Kidney (tissue), 14 donors: ENCODE data around the gene SLC22A17. TPM values are rescaled to one million over a fixed set of nuclear protein-coding genes. Genes with fewer than 3 reads are reported as not detected.

Experiments
- DNase-seq, 5 donors: peaks; one replicate each; pipeline ENCODE4 v3.0.0-alpha.2; 2013 to 2020
- FAIRE-seq: peaks from 2 replicates; lab custom pipeline; 2012; peaks lifted over from hg19 to GRCh38; lab: Jason Lieb, UNC
- H3K27ac ChIP-seq, 2 donors: one replicate each; pipeline ENCODE4 v1.7.0; 2013; ENCODE audit warnings: low read depth in 2 of 2, low read length in 2 of 2, inconsistent platforms in 1 of 2
- H3K27me3 ChIP-seq: one replicate; pipeline ENCODE4 v1.7.1; 2013; ENCODE audit warnings: low read length, inconsistent platforms; ENCODE audit not compliant: control insufficient read depth, insufficient read depth
- H3K36me3 ChIP-seq, 3 donors: one replicate each; pipeline versions ENCODE4 v1.7.0 to v1.7.1; 2013; ENCODE audit warnings: low read length in 3 of 3, control low read depth in 1 of 3, inconsistent platforms in 1 of 3; ENCODE audit not compliant: insufficient read depth in 3 of 3, control insufficient read depth in 2 of 3
- H3K4me1 ChIP-seq, 3 donors: one replicate each; pipeline versions ENCODE4 v1.7.0 to v1.7.1; 2013; ENCODE audit warnings: low read length in 3 of 3, inconsistent platforms in 1 of 3, low read depth in 1 of 3; ENCODE audit not compliant: control insufficient read depth in 2 of 3, insufficient read depth in 2 of 3
- H3K4me3 ChIP-seq, 3 donors: one replicate each; pipeline versions ENCODE4 v1.7.0 to v1.8.1; 2013; ENCODE audit warnings: low read length in 3 of 3, control low read depth in 1 of 3, inconsistent platforms in 1 of 3
- H3K9ac ChIP-seq, 3 donors: one replicate each; pipeline versions ENCODE4 v1.7.0 to v1.7.1; 2013; ENCODE audit warnings: low read length in 3 of 3, control low read depth in 1 of 3, inconsistent platforms in 1 of 3
- H3K9me3 ChIP-seq, 3 donors: one replicate each; pipeline versions ENCODE4 v1.7.0 to v1.7.1; 2013; ENCODE audit warnings: low read length in 3 of 3, control low read depth in 1 of 3, inconsistent platforms in 1 of 3; ENCODE audit not compliant: control insufficient read depth in 2 of 3, insufficient read depth in 1 of 3
- CTCF ChIP-seq: IDR thresholded peaks from 3 replicates; pipeline ENCODE4 v1.5.1; 2012; ENCODE audit warnings: mild to moderate bottlenecking, moderate library complexity, borderline replicate concordance; ENCODE audit not compliant: insufficient read depth; ENCODE audit errors: extremely low read depth
- intact Hi-C: fragments of 100-400 bp; cut with DNase I; formaldehyde crosslinking; loops from one replicate; pipeline ENCODE4 v1.11.1; 2022
- microRNA-seq: library from miRNA; unstranded; fragments of <30 nt; microRNA quantifications from one replicate; pipeline ENCODE4 v1.2.0, GENCODE V29; 2020
- polyA plus RNA-seq: library from polyadenylated mRNA; stranded (reverse); fragments of 350-450 nt; fragmentation: Illumina TruSeq; extraction: RNeasy Lipid Tissue Mini Kit (QIAGEN cat#74804); gene quantifications from one replicate; pipeline ENCODE4 v1.2.3, GENCODE V29; 2014; ENCODE audit warnings: low read depth, low replicate concordance; ENCODE audit not compliant: insufficient read depth
- total RNA-seq: library from RNA; stranded (reverse); fragmentation: NEBNext Ultra II Directional; extraction: Animal tissue kit (Norgen Biotek cat#: 25700); gene quantifications from one replicate; pipeline ENCODE4 v1.2.1, GENCODE V29; 2021
- donor health status: control.
- donor health status: control.
- donor health status: control.
- donor health status: control.
- donor health status: control.
- donor health status: DM: yes; HTN: yes; CAD: no.
- donor health status: Normal renal cell carcinoma (clear cell type).

Gene SLC22A17
- total and polyA plus RNA-seq, 2 donors from 2014 or later, result 35.3 to 61.2 TPM

GRCh38 chr14:23297096-23297495 lies 55.6 kb downstream of the SLC22A17 start:
- intact Hi-C loops, result no loop called here
- peaks cover 2% of the 10 kb centered on the region for H3K27me3 ChIP-seq
- peaks cover 0 to 3% (median 0%) of the 10 kb centered on the region in 3 donors for H3K36me3 ChIP-seq
- H3K9ac ChIP-seq, result no peak overlapping the region
- DNase-seq, result no peak
- FAIRE-seq, result no peak
- H3K4me3 ChIP-seq, result no peak overlapping the region
- H3K4me1 ChIP-seq, result peaks cover 3 to 13% (median 12%) of the 10 kb centered on the region in 3 donors
- TF ChIP-seq CTCF, result no peak
- no peak overlapping the region for H3K27ac ChIP-seq
- H3K9me3 ChIP-seq, result no peaks in the 10 kb centered on the region

Small RNA genes lying within 50 kb of the gene (microRNA-seq; reads per million reads assigned to microRNA genes)
- not detected for gene MIR208A

Other genes with a start within 250 kb of the SLC22A17 start
- gene CIROP, start 247.9 kb downstream of the SLC22A17 start, total RNA-seq, result not detected
- gene CIROP, start 247.9 kb downstream of the SLC22A17 start, polyA plus RNA-seq, result not detected
- gene CEBPE, start 233.6 kb downstream of the SLC22A17 start, total RNA-seq, result not detected
- not detected for gene CEBPE, start 233.6 kb downstream of the SLC22A17 start, polyA plus RNA-seq
- 22.9 TPM for gene SLC7A8, start 169.2 kb downstream of the SLC22A17 start, total RNA-seq
- gene SLC7A8, start 169.2 kb downstream of the SLC22A17 start, polyA plus RNA-seq, result 210 TPM
- not detected for gene RNF212B, start 115.0 kb downstream of the SLC22A17 start, total RNA-seq
- gene RNF212B, start 115.0 kb downstream of the SLC22A17 start, polyA plus RNA-seq, result 2.8 TPM
- gene HOMEZ, start 66.8 kb downstream of the SLC22A17 start, total RNA-seq, result 14.8 TPM
- gene HOMEZ, start 66.8 kb downstream of the SLC22A17 start, polyA plus RNA-seq, result 18.5 TPM
- gene PPP1R3E, start 50.0 kb downstream of the SLC22A17 start, total RNA-seq, result 17.3 TPM
- 22.8 TPM for gene PPP1R3E, start 50.0 kb downstream of the SLC22A17 start, polyA plus RNA-seq
- gene BCL2L2, start 46.1 kb downstream of the SLC22A17 start, total RNA-seq, result 43.6 TPM
- gene BCL2L2, start 46.1 kb downstream of the SLC22A17 start, polyA plus RNA-seq, result 35.6 TPM
- gene PABPN1, start 31.4 kb downstream of the SLC22A17 start, total RNA-seq, result 145 TPM
- gene PABPN1, start 31.4 kb downstream of the SLC22A17 start, polyA plus RNA-seq, result 140 TPM
- 5.5 TPM for gene EFS, start 12.3 kb upstream of the SLC22A17 start, total RNA-seq
- 5.6 TPM for gene EFS, start 12.3 kb upstream of the SLC22A17 start, polyA plus RNA-seq
- not detected for gene IL25, start 19.9 kb upstream of the SLC22A17 start, total RNA-seq
- not detected for gene IL25, start 19.9 kb upstream of the SLC22A17 start, polyA plus RNA-seq
- 0.54 TPM for gene CMTM5, start 24.2 kb upstream of the SLC22A17 start, total RNA-seq
- gene CMTM5, start 24.2 kb upstream of the SLC22A17 start, polyA plus RNA-seq, result 1.1 TPM
- 0.03 TPM for gene MYH6, start 55.4 kb upstream of the SLC22A17 start, total RNA-seq
- gene MYH6, start 55.4 kb upstream of the SLC22A17 start, polyA plus RNA-seq, result 0.13 TPM
- gene MYH7, start 82.8 kb upstream of the SLC22A17 start, total RNA-seq, result 0.06 TPM
- gene MYH7, start 82.8 kb upstream of the SLC22A17 start, polyA plus RNA-seq, result 1.6 TPM
- gene NGDN, start 116.8 kb upstream of the SLC22A17 start, total RNA-seq, result 35.6 TPM
- gene NGDN, start 116.8 kb upstream of the SLC22A17 start, polyA plus RNA-seq, result 37.6 TPM
- gene ZFHX2, start 198.9 kb upstream of the SLC22A17 start, total RNA-seq, result 4.9 TPM
- 6.1 TPM for gene ZFHX2, start 198.9 kb upstream of the SLC22A17 start, polyA plus RNA-seq
- 24.4 TPM for gene THTPA, start 203.4 kb upstream of the SLC22A17 start, total RNA-seq
- gene THTPA, start 203.4 kb upstream of the SLC22A17 start, polyA plus RNA-seq, result 38.4 TPM
- gene AP1G2, start 214.9 kb upstream of the SLC22A17 start, total RNA-seq, result 123 TPM
- 56.7 TPM for gene AP1G2, start 214.9 kb upstream of the SLC22A17 start, polyA plus RNA-seq
- gene JPH4, start 225.9 kb upstream of the SLC22A17 start, total RNA-seq, result 7.0 TPM
- 3.6 TPM for gene JPH4, start 225.9 kb upstream of the SLC22A17 start, polyA plus RNA-seq